Subcutaneous adipose tissue (tissue), 4 donors: ENCODE measurements around the gene SIT1. TPM values are rescaled to one million over a fixed set of nuclear protein-coding genes. Genes with fewer than 3 reads are reported as not detected.

ENCODE experiments used
- CTCF ChIP-seq: fragments of 450-650 bp; IDR thresholded peaks from one replicate; pipeline ENCODE4 v1.5.1; 2016; ENCODE audit warnings: low read depth, mild to moderate bottlenecking, control low read depth, antibody characterized with exemption, moderate library complexity
- total RNA-seq, 4 donors: library from RNA; depleted of rRNA; stranded (reverse); fragments of >200 nt; gene quantifications; one replicate each; pipeline ENCODE4 v1.1.0, GENCODE V29; 2016

SIT1 gene
- total RNA-seq, 4 donors from 2014 or later = 0.82 to 6.6 (median 4.2) TPM

GRCh38 chr9:35687972-35688557, 37.3 kb upstream of the SIT1 start:
- no peak for TF ChIP-seq CTCF

- no peak for TF ChIP-seq CTCF
Measured at GRCh38 chr9:35687306-35687705, 36.6 kb upstream of the SIT1 start.

GRCh38 chr9:35686222-35687203, 35.8 kb upstream of the SIT1 start:
- TF ChIP-seq CTCF = no peak

GRCh38 chr9:35685506-35685905, 34.8 kb upstream of the SIT1 start:
- no peak for TF ChIP-seq CTCF

- no peak for TF ChIP-seq CTCF
Measured at GRCh38 chr9:35684921-35685320, 34.2 kb upstream of the SIT1 start.

GRCh38 chr9:35683323-35683722, 32.6 kb upstream of the SIT1 start:
- TF ChIP-seq CTCF = no peak
